ENCODE measurements around the gene RNF207. TPM values are rescaled to one million over a fixed set of nuclear protein-coding genes. Genes with fewer than 3 reads are reported as not detected.

Gene RNF207
- total and polyA plus RNA-seq, 4 donors: 3.3 to 13.7 (median 5.8) TPM

DNA sequence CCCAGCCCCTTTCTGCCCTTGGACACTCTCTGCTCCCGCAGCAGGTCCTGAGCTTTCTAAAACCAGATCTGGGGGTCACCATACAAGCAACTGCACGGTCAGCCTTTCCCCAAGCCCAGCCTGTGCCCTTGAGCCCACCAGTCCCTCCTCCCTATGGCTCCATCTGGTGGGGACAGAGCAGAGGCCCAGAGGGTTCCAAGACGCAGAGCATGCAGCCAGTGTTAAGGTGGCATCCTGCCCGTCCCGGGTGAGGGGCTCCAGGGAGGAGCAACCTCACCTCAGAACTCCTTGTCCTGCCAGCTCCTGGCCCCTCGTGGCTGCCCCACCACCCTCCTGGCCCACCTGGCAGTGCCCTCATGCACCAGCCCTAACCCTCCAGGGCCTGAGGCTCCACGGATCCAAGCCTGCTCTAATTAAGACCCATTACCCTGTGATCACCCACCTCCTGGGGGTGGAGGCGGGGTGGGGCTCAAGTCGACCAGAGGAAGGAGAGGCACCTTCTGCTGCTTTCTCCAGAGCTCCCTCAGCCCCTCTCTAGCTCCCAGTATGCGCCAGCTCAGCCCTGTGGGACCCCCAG, 34.3 kb upstream of the RNF207 start:
- Histone ChIP-seq H3K9ac (ENCODE audit: low read depth in 1 of 2, low read length in 2 of 2) (no peak overlapping the region), H3K27ac (ENCODE audit: low read depth in 1 of 2, low read length in 2 of 2) (no peak overlapping the region), H3K4me1 (ENCODE audit: control insufficient read depth in 4 of 4, insufficient read depth in 4 of 4, low read length in 3 of 4) (no peaks in the 10 kb centered on the region), H3K9me3 (ENCODE audit: control insufficient read depth in 4 of 4, low read length in 3 of 4) (peaks cover 0 to 5% (median 2%) of the 10 kb centered on the region in 4 donors), H3K36me3 (ENCODE audit: control insufficient read depth in 4 of 4, insufficient read depth in 3 of 4, low read depth in 1 of 4, low read length in 3 of 4) (no peaks in the 10 kb centered on the region), H3K27me3 (ENCODE audit: control insufficient read depth in 4 of 4, insufficient read depth in 4 of 4, low read length in 3 of 4) (peaks cover 0 to 6% (median 0%) of the 10 kb centered on the region in 4 donors), H3K4me3 (ENCODE audit: low read depth in 1 of 3, low read length in 3 of 3) (no peak overlapping the region)
- 50% methylated on average over 10 of the region's 10 CpGs for WGBS
- no peak for DNase-seq (ENCODE audit: low spot score)
- no peak for TF ChIP-seq RAD21 (IDR thresholded peaks at IDR 0.05)
- no peak for TF ChIP-seq JUND (IDR thresholded peaks at IDR 0.05)
- no peak for TF ChIP-seq HNF4G (IDR thresholded peaks at IDR 0.05)
- no peak for TF ChIP-seq NR2F2 (IDR thresholded peaks at IDR 0.05)
- TF ChIP-seq, protein P1, sequence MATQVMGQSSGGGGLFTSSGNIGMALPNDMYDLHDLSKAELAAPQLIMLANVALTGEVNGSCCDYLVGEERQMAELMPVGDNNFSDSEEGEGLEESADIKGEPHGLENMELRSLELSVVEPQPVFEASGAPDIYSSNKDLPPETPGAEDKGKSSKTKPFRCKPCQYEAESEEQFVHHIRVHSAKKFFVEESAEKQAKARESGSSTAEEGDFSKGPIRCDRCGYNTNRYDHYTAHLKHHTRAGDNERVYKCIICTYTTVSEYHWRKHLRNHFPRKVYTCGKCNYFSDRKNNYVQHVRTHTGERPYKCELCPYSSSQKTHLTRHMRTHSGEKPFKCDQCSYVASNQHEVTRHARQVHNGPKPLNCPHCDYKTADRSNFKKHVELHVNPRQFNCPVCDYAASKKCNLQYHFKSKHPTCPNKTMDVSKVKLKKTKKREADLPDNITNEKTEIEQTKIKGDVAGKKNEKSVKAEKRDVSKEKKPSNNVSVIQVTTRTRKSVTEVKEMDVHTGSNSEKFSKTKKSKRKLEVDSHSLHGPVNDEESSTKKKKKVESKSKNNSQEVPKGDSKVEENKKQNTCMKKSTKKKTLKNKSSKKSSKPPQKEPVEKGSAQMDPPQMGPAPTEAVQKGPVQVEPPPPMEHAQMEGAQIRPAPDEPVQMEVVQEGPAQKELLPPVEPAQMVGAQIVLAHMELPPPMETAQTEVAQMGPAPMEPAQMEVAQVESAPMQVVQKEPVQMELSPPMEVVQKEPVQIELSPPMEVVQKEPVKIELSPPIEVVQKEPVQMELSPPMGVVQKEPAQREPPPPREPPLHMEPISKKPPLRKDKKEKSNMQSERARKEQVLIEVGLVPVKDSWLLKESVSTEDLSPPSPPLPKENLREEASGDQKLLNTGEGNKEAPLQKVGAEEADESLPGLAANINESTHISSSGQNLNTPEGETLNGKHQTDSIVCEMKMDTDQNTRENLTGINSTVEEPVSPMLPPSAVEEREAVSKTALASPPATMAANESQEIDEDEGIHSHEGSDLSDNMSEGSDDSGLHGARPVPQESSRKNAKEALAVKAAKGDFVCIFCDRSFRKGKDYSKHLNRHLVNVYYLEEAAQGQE (IDR thresholded peaks at IDR 0.05): no peak
- no peak for TF ChIP-seq RXRA (IDR thresholded peaks at IDR 0.05)
- no peak for TF ChIP-seq YY1 (IDR thresholded peaks at IDR 0.05)
- TF ChIP-seq, protein P2, sequence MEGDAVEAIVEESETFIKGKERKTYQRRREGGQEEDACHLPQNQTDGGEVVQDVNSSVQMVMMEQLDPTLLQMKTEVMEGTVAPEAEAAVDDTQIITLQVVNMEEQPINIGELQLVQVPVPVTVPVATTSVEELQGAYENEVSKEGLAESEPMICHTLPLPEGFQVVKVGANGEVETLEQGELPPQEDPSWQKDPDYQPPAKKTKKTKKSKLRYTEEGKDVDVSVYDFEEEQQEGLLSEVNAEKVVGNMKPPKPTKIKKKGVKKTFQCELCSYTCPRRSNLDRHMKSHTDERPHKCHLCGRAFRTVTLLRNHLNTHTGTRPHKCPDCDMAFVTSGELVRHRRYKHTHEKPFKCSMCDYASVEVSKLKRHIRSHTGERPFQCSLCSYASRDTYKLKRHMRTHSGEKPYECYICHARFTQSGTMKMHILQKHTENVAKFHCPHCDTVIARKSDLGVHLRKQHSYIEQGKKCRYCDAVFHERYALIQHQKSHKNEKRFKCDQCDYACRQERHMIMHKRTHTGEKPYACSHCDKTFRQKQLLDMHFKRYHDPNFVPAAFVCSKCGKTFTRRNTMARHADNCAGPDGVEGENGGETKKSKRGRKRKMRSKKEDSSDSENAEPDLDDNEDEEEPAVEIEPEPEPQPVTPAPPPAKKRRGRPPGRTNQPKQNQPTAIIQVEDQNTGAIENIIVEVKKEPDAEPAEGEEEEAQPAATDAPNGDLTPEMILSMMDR (IDR thresholded peaks at IDR 0.05; ENCODE audit: low read depth, low read length, missing input control): no peak
- TF ChIP-seq GABPA (IDR thresholded peaks at IDR 0.05 in 1 of 2, conservative IDR thresholded peaks at IDR 0.05 in 1 of 2): no peak
- TF ChIP-seq TAF1 (conservative IDR thresholded peaks at IDR 0.05): no peak
- TF ChIP-seq, protein P3, sequence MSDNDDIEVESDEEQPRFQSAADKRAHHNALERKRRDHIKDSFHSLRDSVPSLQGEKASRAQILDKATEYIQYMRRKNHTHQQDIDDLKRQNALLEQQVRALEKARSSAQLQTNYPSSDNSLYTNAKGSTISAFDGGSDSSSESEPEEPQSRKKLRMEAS (IDR thresholded peaks at IDR 0.05): no peak

DNA sequence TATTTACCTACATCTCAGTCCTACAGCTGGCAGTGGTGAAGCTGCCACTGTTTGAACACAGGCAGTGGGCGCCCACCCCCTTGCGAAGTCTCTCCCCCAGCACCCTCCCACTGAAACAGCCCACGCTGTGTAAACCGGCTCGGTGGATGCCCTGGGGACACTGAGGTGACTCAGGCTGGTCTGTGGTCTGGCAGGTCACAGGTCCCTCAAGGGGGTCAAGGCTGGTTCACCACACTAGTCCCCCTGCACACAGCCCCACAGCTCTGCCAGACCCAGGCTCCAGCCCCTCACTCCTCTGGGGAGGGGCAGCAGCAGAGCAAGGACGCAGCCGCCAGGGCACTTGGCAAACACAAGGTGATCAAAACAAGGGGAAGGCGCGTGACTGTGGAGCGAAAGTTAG, 33.4 kb upstream of the RNF207 start:
- Histone ChIP-seq H3K9me3 (ENCODE audit: control insufficient read depth in 4 of 4, low read length in 3 of 4) (peaks cover 0 to 5% (median 2%) of the 10 kb centered on the region in 4 donors), H3K27me3 (ENCODE audit: control insufficient read depth in 4 of 4, insufficient read depth in 4 of 4, low read length in 3 of 4) (peaks cover 0 to 6% (median under 1%) of the 10 kb centered on the region in 4 donors), H3K36me3 (ENCODE audit: control insufficient read depth in 4 of 4, insufficient read depth in 3 of 4, low read depth in 1 of 4, low read length in 3 of 4) (no peaks in the 10 kb centered on the region), H3K4me3 (ENCODE audit: low read depth in 1 of 3, low read length in 3 of 3) (no peak overlapping the region), H3K4me1 (ENCODE audit: control insufficient read depth in 4 of 4, insufficient read depth in 4 of 4, low read length in 3 of 4) (no peaks in the 10 kb centered on the region), H3K27ac (ENCODE audit: low read depth in 1 of 2, low read length in 2 of 2) (no peak overlapping the region), H3K9ac (ENCODE audit: low read depth in 1 of 2, low read length in 2 of 2) (no peak overlapping the region)
- TF ChIP-seq GABPA (IDR thresholded peaks at IDR 0.05 in 1 of 2, conservative IDR thresholded peaks at IDR 0.05 in 1 of 2): no peak
- TF ChIP-seq, protein P3 (IDR thresholded peaks at IDR 0.05): no peak
- WGBS: 67% methylated on average over 10 of the region's 10 CpGs
- DNase-seq (ENCODE audit: low spot score): no peak
